COLO668 (cell line): ENCODE measurements around the gene PAFAH1B2.
A peak's percentile ranks its signal among the peaks of the same experiment; 100 is the strongest.

Experiments used
- DNase-seq: peaks from one replicate; lab custom pipeline; 2025; ENCODE audit not compliant: unreplicated experiment; lab: John Stamatoyannopoulos, UW

Gene PAFAH1B2

DNA sequence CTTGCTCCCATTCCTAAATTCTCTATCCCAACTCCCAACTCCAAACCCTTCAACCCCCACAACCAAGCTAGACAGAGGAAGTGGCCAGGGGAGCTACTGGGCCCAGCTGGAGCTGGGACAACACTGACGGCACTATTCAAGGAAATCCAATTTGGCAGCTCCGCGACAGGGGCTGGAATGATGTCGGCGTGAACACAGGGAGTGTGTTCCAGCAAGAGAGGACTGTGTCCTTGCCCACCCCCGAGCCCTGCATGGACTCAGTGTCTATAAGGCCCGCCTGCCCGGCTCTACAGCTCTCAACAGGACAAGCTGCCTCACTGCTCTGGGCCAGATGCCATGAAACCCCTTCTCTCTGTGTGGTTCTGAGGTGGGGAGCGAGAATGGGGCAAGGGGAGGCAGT is 76.5 kb downstream of the PAFAH1B2 start:
- DNase-seq = no peak

DNA sequence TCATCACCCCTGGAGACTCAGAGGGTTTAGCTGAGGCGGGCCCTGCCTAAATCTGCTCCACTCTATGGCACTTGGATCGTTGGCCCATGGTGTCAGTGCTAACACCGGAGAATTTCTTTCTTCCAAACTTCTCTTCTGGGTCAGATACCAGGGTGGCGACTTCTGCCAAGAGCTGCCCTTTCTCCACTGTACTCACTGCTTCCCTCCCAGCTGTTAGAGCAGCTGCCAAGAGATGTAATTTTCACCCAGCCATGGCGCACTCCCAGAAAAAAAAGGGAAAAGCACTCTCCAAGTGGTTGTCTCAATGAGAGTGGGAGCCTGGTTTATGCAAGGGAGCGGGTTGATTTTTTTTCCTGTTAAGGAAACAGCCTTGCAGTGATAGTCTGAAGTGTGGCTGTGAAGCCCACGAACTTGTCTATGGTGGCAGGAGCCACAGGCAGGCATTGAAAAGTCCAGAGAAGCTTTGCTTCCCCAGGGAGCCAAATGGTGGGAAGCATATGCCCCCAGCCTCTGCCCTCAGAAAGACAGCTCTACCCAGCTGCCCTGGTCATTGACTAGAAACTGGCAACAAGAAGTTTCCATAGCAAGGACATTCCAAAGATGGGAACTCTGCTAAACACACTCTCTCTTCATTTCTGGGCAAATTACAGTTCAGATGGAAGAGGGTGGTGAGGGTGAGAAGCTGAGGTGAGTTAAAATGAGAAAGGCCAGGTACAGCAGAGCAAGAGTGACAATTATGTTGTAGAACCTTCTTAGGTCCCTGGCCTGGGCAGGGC is 77.1 kb downstream of the PAFAH1B2 start:
- no peak for DNase-seq

GRCh38 chr11:117221775-117222517 is 77.9 kb downstream of the PAFAH1B2 start:
- DNase-seq = peak; percentile 54

DNA sequence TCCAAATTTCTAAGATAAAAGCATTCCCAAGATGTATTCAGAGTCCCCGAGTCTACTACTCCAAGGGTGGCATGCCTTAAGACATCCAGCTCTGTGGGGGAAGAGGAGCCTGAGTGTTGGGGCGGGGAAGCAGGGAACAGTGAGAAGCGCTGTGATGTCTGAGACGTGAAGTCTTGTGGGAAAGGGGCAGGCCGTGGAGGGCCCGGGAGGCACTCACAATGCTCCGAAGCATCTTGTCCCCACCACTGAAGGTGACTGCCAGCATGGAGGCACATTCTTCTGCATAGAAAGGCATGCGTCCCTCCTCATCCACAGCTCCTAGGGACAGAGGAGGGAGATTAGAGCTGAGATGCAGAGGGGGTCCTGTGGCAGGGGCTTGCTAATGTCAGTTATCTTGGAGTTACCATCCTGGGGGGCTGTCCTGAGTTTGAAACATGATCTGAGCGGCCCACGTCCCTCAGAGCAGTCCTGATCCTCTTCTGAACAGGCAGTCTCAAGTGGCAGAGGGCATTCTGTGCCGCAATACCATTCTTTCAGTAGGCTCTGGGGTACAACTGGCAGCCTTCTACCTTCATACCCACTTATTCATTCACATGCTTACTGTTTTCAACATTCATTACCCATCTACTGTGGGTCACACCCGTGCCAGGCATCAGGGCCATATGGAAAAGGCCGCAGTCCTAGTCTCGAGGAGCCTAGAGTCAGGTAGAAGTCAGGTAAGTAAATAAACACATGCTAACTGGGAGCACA is 79.1 kb downstream of the PAFAH1B2 start:
- no peak for DNase-seq

DNA sequence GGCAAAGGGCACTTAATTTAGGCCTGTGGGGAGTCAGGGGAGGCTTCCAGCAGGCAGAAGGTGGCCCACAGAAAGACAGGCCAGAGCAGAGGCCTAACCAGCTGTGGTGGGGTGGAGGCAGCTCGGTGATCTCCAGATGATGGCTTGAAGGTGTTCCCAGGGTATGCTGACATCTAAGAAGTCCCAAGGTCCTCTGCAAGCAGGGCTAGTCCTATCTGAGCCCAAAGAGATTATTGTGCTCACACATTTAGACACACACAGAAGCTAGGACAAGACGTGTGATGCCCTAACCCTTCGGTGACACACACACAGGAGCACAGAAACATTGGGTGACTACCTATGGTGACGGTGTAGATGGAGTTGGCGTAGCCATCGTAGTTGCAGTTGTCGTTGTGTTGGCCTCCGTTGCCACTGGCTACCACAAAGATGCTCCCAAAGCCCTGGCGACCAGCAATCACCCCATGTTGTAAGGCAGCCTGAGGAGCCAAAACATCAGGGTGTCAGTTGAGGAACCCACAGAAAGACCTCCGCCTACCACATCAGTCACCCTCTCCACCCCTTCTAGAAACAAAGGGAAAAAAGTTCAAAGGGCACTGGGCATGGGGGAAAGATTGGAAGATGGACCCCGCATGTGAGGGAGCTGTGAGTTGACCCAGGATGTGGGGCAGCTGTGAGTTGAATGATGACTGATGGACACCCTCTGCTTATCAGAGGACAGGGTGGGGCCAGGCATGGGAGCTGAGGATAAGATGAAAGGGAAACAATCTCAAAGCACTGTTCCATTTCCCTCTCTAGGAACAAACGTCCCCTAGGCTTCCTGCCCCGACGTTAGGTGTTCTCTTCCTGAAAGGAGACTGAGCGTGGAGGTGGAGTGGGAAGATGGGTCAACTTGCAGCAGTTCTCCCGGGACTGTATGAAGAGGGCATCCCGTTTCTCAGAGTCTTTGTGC is 79.9 kb downstream of the PAFAH1B2 start:
- no peak for DNase-seq

DNA sequence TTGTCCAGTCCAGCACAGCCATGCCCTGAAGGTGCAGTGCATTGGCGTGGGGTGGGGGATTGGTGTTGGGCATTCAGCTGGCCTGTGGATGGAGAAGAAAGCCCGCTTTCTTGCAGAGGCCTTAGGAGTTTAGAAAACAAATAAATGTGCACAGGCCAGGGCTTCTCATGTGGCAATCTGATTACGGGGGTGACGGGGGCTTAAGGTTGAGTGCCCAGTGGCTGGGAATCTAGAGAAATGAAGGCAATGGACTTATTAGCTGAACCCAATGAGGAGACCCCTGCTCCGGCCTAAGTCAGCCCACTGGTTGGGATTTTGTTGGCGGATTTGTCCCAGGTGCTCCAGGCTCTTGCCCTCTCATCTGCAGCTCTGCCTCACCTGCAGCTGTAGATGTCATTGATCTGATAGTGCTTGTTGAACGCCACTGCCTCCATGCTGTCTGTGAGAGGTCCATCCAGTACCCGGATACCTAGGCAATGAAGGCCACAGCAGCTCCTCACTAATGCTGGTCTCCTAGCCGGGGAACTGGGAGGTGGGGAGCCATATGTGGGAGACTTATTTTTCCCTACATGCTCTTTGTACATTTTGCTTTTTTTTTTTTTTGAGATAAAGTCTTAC is 81.6 kb downstream of the PAFAH1B2 start:
- DNase-seq = no peak
